Activated effector memory CD4-positive, alpha-beta T cell treated with Interleukin-2 at 50 U/mL for 16 hours (primary cell): ENCODE measurements around the gene C1orf159.
A peak's percentile ranks its signal among the peaks of the same experiment; 100 is the strongest.

Experiments
- DNase-seq: peaks from one replicate; pipeline ENCODE4 v3.0.0-alpha.2; 2020

C1orf159 gene

DNA sequence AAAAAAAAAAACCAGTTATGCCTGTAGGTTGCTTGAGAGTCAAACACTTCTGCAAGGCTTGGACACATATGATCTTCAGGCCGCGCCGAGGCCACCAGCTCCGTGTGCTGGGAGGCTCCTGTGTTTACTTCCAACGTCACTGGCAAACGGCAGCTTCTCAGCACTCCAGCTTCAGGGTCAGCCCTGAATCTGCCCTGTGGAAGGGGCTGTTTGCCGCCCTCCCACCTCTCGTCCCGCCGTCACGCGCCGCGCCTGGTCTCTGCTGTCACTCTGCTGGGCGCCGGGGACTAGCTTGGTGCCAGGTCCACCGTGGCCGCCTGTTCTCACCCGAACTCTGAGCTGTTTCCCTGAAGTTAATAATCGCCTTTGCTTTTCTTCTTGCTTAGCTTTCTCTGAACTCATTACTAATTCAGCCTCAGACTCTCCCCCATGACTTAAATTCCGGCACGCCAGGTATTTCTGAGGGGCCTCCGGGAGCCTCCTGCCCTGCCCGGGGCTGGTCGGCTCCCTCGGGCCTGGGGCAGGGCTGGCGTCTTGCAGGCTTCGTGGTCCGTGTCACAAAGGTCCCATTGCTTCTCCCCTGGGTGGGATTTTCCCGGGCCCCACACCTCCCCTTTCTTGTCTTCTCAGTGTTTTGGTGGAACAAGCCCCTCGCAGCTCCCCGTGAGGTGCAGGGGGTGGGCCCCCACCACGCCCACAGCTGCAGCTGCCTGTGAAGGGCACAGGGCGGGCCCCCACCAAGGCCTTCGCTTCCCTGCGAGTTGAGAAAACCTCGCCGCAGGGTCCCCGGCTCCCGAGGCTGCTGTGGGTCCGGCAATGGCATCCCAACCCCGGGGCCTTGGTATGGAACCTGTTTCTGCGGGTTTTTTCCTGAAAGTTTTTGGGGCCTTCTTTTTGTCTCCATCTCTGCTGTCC, 14.6 kb upstream of the C1orf159 start:
- DNase-seq: no peak

DNA sequence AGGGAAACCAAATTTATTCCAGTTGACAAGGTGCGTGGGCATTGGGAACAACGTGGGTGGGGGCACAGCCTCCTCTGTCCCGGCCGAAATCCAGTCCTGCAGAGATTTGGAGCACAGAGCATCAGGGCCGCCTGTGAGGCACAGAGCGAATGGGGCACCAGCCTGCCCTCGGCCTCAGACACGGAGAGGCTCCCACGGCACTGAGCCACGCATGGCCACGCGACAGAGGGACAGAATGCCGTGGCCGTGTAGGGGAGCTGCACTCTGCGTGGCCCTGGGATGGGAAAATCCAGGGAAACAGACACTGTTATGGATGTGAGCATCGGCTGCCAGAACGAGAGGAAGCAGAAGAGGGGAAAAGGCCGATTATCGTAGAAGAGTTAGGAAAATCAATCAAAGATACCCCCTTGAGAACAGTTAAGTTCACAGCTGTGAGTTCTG, 13.5 kb upstream of the C1orf159 start:
- DNase-seq: no peak

DNA sequence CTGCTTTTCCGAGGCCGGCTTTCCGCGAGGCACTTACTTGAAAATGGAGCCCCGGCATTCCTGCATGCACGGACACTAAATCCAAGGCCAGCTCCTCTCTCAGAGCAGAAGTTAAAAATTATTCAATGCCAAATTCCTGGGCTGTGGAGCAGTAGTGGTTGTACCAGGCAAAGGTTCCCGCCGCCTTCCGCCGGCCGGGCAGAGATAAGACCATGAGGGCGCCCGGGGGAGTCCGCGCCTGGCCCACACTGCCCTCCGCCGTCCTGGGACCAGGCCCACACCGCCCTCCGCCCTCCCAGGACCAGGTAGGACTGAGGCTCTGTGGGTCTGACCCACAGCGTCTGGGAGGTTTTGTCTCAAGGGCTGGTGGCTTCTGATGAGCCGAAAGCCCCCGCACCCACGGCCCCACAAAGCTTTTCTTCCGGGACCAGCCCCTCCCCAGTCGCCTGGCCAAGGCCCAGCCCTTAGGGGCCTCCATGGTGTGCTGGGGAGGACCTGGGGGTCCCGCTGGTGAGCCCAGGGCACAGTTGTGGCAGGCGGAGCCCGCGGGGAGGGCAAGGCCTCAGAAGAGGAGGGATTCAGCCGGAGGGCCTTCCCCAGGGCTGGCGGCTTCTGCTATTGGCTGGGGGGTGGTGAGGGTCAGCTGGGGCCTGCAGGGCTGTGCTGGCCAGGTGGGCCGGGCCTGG, 12.7 kb upstream of the C1orf159 start:
- DNase-seq: no peak

- DNase-seq: no peak
These were observed 11.9 kb upstream of the C1orf159 start for GRCh38 chr1:1127551-1128451.

DNA sequence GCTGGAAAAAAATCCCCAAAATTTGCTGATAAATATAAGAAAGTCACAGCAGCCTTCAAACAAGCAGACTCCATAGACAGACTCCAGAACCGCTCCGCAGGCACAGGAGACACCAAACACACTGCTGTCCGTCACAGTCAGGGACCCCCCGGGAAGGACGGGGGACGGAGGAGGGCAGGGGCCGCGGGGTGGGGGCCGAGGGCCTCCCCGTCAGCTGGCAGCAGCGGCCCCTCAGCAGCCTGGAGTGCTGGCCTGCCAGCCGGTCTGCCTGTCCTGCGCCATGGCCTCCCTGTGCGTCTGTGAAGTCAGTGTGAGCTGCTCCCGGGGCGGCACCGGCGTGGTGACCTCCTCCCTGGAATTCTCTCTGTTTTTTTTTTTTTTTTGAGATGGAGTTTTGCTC, 10.1 kb upstream of the C1orf159 start:
- no peak for DNase-seq

DNA sequence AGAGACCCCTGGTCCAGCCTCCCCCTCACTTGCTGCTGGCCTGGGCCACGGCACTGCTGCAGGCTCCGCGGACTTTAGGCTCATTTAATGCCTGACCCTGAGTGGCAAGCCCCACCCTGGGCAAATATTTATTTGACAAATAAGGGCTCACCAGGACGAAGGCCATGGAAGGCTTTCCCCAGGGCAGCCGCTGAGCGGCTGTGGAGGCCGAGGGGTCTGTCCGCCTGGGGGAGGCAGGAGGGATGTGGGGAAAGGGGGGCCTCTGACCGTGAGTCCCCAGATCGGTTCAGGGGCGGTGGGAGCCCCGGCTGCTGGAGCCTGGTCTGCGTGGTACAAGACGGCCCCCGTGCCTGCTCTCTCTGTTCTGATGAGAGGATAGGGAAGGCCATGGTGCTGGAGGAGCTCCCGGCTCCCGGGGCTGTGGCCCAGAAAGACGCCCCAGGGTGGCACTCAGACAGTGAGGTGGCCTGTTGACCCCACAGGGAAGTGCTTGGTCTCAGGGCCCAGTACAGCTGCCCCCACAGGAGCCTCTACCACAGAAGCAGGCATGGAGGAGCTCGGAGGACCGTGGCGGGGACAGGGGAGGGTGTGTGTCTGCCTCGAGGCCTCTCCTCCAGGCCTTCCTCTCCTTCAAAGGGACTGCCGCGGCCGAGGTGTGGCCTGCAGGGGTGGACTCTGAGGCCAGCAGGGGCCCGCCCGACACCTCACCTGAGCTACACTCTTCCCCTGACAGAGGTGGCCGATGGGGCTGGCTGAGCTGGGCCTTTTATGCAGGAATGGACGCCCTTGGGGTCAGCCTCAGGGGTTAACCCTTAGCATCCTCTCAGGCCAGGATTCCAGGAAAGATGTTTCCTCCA, 9.1 kb upstream of the C1orf159 start:
- DNase-seq: no peak

DNA sequence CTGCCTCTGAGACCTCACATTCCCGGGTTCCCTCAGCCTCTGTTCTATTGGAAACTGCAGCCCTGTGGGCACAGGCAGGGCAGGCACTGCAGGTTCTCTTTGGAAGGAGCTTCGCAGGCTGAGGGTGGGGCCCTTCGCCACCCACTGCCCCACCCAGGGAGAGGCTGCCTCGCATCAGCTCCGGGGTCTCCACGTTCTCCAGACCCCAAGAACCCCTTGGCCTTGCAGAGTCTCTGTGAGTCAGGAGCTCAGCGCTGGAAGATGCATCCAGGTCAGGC, 8.6 kb upstream of the C1orf159 start:
- no peak for DNase-seq

- no peak for DNase-seq
These were observed 8.0 kb upstream of the C1orf159 start for GRCh38 chr1:1123581-1124507.

GRCh38 chr1:1122981-1123480, 7.1 kb upstream of the C1orf159 start:
- no peak for DNase-seq

- DNase-seq: peak; percentile 74
These were observed 6.4 kb upstream of the C1orf159 start for GRCh38 chr1:1122078-1122811.

DNA sequence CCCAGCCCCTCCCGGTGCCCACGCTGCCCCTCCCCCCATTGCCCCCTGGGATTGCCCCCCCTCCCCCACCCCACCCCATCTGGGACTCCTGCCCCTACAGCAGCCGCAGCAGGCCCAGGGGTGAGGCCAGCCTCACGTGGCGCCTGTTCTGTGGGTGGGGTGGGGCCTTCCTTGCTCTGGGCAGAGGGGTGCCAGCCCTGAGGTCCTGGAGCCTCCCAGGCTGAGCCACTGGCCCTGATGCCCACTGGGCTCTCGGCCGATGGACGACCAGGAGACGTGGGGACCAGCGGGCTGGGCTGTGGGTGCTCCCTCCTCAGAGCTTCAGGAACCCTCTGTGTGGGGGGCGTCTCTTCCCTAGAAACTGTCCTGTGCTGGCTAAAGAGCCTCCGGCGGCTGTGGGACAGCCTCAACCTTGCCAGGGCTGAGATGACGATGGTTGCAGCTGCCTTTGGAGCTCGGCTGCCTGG, 5.8 kb upstream of the C1orf159 start:
- no peak for DNase-seq

DNA sequence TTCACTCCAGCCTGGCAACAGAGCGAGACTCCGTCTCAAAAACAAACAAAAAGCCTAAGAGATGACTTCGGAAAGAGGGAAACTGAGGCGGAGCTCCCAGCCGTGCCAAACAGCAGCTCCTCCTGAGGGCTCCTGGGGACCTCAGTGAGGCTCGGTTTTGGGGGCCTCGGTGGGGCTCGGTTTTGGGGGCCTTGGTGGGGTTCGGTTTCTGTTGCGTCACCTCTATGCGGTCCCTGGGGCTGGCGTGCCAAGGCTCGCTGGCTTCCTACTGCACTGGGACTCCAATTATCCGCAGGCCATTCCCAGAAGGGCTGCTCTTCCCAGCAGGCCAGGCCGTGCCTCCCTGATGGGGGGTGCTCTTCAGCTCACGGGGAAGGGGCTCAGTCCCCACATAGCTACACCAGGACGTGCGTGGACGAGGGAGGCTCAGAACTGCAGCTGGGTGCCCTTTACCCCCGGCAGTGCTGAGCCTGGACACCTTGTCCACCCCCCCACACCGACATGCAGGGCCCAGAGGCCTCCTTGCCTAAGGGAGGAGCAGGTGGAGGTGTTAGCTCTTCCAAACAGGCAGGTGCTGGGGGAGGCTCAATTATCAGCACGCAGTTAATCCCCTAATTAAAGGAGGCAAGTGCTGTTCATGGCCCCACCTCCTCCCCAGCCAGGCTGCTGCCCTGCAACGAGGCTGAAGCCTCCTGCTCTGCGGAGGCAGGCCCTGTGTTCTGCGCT, 5.1 kb upstream of the C1orf159 start:
- DNase-seq: no peak

- no peak for DNase-seq
These were observed 4.2 kb upstream of the C1orf159 start for GRCh38 chr1:1120096-1120495.

DNA sequence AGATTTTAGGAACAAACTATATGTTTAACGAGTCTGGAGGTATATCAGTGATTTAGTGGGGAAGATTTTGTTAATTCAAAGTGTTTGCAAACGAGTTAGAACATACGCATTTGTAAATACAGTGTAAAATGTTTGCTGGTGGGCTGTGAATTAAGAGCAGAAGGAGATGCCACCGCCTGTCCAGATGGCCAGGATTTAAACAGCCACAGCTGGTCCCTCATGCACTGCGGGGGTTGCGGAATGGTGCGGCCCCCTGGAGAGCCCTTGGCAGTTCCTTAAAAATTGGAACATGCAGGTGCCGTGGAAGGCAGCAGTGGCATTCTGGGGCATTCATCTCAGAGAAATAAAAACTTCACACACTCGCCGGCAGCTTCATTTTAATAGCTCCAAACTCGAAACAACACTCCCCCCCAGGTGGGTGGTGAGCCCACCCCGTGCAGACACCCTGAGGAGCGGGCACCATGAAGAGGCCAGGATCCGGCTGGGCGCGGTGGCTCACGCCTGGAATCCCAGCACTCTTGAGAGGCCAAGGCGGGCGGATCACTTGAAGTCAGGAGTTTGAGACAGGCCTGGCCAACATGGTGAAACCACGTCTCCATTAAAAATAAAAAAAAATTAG, 3.5 kb upstream of the C1orf159 start:
- DNase-seq: no peak

- DNase-seq: no peak
These were observed 3.0 kb upstream of the C1orf159 start for GRCh38 chr1:1118876-1119220.

GRCh38 chr1:1118011-1118875, 2.4 kb upstream of the C1orf159 start:
- DNase-seq: no peak

DNA sequence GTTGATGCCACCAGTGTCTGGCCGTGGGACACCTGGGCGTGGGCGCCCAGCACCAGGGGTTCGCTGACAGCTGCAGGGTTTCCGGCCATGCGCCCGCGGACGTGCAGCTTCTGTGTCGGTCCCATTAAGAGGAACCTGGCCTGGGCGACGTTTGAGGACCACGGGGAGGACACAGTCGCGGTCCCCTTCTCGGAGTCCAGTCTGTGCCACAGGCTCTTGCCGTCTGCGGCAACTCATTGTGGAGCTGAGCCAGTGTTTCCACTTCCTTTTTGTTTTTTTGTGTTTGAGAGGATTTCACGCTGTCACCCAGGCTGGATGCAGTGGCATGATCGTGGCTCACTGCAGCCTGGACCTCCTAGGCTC, 1.6 kb upstream of the C1orf159 start:
- no peak for DNase-seq
